ENCODE results near the gene YTHDF1.
"Not testable (repeated sequence)": the region's sequence is repeated elsewhere in the genome, so short reads cannot be mapped to it uniquely, and the experiment has no call there.

YTHDF1 gene

GRCh38 chr20:63167918-63168520 is 47.9 kb downstream of the YTHDF1 start:
- no peak for DNase-seq

GRCh38 chr20:63167026-63167917 is 48.7 kb downstream of the YTHDF1 start:
- no peak for DNase-seq

- no peak for DNase-seq
Observed at GRCh38 chr20:63166193-63167020, 49.5 kb downstream of the YTHDF1 start.

GRCh38 chr20:63165356-63166192 is 50.4 kb downstream of the YTHDF1 start:
- no peak for DNase-seq

DNA sequence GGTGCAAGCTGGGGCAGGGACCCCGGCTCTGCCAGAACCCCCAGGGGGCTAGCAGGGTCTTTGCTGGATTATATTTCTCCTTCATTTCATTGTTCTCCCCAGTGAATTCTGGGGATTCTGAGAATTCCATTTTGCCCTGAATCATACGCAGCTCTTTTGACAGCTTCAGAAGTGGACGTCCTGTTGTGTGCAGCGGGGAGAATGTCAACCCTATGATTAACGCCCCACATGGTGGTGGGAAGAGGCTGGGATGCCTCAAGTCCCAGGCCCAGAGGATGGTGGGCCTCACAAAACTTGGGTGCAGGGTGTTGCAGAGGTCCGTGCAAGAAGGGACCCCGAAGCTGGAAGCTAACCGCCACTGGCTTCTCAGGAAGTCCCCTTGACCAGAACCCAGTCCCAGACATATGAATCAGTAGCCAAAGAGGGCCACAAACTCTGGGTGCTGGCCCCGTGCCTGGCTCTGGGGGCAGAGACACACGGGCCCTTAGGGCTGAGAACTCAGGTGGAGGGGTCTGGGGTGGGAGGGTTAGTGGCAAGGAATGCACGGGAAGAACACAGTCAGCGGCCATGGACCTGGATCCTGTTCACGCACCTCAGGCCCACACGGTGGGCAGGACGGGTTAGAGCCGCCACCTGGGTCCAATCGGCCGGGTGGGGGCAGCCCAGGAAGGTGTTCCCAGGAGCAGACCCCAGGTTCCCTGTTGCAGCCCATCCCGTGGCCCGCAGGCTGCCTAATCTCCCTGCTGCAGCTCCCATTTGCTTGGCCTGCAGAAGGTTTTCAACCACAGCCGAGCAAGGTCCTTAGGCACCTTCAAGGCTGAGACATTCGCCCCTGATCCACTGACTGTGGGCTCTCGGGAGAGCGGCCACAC is 51.2 kb downstream of the YTHDF1 start:
- DNase-seq = no peak

GRCh38 chr20:63163596-63164483 is 52.1 kb downstream of the YTHDF1 start:
- no peak for DNase-seq

- DNase-seq = no peak
Observed at GRCh38 chr20:63163171-63163570, 52.8 kb downstream of the YTHDF1 start.

- DNase-seq = no peak
Observed at GRCh38 chr20:63162206-63162795, 53.6 kb downstream of the YTHDF1 start.

DNA sequence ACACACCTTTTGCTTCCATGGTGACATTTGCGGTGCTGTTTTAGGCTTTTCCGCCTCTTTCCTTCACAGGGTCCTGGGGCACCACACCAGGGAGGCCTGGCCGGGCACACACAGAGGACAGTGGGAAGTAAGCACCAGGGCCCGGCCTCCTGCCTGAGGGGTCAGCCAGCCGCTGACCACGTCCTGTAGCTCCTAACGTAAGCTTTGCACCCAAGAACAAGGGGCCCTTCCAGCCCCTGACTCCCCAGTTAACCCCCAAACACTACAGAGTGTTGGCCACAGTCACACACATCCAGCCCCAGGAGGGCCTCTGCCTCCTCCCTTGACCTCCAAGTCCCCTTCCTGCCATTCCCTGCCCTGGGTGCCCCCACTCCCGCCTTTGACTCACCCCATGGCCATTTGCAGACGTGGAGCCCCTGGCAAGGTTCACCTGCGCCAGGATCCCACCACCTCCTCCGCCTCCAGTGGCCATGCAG is 54.7 kb downstream of the YTHDF1 start:
- no peak for DNase-seq

DNA sequence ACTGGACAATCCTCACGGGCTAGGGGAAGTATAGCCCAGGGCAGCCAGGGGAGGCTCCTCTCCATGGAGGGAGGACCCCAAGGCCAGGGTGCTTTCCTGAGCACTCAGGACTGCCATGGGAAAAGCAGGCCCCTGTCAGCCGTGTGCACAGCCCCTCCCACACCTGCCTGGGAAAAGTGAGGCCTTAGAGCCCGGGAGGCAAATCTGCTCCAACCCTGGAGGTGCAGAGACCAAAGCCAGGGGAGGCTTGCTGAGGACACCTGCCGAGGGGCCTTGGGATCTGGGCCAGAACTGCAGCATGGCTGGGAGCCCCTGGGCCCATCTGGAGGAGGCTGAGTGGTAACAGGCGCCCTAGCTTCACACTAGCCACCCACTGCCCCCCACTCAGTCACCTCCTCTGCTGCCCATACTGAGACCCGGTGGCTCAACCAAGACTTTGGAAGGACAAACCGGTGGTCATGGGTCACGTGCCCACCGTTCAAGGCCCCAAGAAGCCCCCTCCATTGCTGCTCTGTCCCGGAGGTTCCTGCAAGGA is 55.2 kb downstream of the YTHDF1 start:
- DNase-seq = no peak

DNA sequence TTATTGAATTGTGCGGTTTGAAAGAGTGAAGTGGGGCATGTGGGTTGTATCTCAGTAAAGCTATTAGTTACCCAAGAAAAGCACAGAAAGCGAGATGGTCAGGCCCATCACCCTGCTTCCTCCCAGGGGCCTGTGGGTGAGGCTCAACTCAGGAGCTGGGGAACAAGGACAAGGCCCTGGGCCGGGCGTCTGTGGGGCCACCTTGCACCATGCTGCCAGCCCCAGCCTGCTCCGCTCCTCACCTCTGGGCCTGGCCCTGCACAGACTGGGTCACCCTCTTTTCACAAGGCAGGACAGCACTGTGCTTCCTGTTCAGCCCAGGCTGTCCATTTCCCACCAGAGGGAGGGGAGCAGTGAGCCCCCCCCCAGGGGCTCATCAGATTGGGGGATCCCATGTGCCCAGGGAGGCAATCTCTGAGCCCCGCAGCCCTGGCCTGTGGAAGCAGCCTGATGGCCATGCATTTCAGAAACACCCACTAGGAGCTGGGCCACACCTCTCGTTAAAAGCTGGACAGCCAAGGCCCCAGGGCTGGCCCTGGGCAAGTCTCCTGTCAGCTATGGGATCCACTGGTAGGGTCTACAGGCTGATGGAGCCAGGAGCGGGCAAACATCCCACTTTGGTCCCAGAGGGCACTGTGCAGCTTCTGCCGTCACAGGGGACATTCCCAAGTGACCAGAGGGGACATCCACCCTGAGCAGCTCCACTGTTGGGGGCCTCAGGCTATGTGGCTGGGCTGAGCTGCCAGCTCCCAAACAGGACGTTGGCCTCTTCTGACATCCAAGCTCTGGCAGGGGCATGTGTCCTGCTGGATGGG is 55.9 kb downstream of the YTHDF1 start:
- no peak for DNase-seq

- DNase-seq = not testable (repeated sequence)
Observed at GRCh38 chr20:63159251-63159650, 56.7 kb downstream of the YTHDF1 start.

DNA sequence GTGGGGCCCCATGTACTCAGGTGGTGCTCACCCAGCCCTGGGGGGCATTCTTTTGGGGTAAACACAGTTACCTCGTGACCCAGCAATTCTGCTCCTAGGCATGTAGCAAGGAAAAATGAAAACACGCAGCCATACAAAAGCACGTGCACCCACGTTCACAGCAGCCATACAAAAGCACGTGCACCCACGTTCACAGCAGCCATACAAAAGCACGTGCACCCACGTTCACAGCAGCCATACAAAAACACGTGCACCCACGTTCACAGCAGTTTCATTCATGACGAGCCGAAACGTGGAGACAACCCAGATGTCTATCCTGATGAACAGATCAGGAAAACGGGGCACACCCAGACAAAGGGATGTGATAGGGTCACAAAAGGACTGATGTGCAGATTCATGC is 57.1 kb downstream of the YTHDF1 start:
- no peak for DNase-seq

GRCh38 chr20:63158352-63158751 is 57.6 kb downstream of the YTHDF1 start:
- no peak for DNase-seq

- not testable (repeated sequence) for DNase-seq
Observed at GRCh38 chr20:63157431-63157830, 58.5 kb downstream of the YTHDF1 start.

DNA sequence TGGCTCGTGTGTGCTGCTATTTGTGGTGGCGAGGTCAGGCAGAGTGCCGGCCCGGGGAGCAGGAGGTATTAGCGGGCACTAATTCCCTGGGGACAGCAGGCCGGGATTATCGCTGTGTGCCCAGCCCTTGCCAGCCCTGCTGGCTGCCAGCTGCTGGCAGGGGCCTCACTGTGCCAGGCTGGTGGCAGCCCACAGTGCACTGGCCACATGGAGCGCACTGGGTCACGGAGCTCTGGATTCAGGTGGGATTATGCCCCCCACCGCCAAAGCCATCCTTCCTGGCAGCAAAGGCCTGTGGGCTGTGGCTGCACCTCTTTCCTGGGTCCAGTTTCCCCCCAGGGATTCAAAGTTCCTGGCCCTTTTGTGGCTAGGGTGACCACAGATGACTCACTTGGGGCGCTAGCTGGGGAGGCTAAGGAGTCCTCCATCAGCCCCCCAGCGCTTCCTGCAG is 59.7 kb downstream of the YTHDF1 start:
- no peak for DNase-seq

DNA sequence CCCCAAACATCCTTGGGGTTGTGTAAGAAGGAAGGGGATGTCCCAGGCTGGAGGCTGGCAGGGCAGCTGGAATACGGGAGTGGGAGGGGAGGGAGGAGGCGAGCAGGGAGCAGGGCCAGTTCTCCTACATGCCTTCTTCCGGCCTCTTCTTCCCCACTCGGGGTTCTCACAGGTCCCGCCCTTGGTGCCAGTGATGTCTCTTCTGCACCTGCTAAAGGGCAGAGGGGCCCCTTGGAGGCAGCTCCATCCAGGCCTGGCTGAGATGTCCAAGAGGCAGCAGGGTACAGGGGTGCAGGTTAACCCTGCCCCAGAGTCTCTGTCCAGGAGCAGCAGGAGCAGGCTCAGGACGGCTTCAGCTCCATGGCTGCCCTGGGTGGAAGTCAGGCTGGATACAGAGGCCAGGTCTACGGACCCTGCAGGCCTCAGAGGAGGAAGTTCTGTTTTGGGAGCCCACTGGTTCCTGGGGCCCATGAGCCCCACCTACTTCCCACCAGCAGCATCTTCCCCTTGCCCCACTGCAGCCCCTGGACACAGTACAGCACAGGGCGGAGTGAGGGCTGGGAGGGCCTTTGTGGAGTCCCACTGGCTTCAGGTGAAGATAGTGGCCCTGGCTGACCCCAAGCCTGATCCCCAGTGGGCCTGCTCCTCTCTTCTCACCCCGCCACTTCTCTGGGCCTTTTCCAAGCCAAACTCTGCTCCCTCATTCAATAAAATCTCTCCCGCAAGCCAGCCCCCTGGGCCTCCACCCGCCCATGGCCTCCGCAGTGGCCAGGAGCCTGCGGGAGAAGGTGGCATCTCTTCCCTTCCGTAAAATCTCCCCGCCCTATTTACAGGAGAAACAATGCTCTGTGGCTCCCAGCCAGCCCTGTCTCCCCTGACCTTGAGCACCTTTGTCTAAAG is 60.4 kb downstream of the YTHDF1 start:
- no peak for DNase-seq

DNA sequence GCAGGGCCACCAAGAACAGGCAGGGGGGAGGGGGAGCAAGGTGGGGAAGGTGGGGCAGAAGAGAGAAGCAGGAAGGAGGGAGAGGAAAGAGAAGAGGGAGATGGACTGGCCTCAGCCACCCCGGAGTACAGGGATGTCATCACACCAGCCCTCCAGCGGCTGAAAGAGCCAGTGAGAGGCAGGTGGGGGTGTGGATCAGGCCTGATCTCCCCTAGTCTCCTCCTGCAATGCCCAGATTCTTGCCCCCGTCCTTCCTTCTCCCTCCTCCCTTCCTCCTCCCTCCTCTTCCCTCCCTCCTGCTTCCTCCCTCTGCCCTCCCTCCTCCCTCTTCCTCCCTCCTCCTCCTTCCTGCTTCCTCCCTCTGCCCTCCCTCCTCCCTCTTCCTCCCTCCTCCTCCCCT is 61.5 kb downstream of the YTHDF1 start:
- DNase-seq = no peak
